HG03342 (cell line): ENCODE data around the gene GRID2.

ENCODE experiments used
- ATAC-seq: cut with Tn5 transposase; IDR thresholded peaks from one replicate; pipeline ENCODE4 v1.9.1; 2021; ENCODE audit warnings: mild to moderate bottlenecking, moderate library complexity; ENCODE audit not compliant: unreplicated experiment

GRID2 gene

GRCh38 chr4:93373893-93374860 lies 1070.4 kb downstream of the GRID2 start:
- no peak for ATAC-seq

- no peak for ATAC-seq
Measured at GRCh38 chr4:93384241-93384640, 1080.5 kb downstream of the GRID2 start.

GRCh38 chr4:93384887-93385286 lies 1081.1 kb downstream of the GRID2 start:
- ATAC-seq = no peak

- no peak for ATAC-seq
Measured at GRCh38 chr4:93394545-93395081, 1090.8 kb downstream of the GRID2 start.

- no peak for ATAC-seq
Measured at GRCh38 chr4:93396272-93396671, 1092.5 kb downstream of the GRID2 start.

- ATAC-seq = no peak
Measured at GRCh38 chr4:93403571-93403970, 1099.8 kb downstream of the GRID2 start.

GRCh38 chr4:93407493-93408275 lies 1103.9 kb downstream of the GRID2 start:
- ATAC-seq = no peak

- no peak for ATAC-seq
Measured at GRCh38 chr4:93409035-93409434, 1105.3 kb downstream of the GRID2 start.

GRCh38 chr4:93414041-93414550 lies 1110.3 kb downstream of the GRID2 start:
- ATAC-seq = no peak

- no peak for ATAC-seq
Measured at GRCh38 chr4:93416344-93417128, 1112.8 kb downstream of the GRID2 start.

- no peak for ATAC-seq
Measured at GRCh38 chr4:93431371-93431770, 1127.6 kb downstream of the GRID2 start.

- ATAC-seq = no peak
Measured at GRCh38 chr4:93433840-93434239, 1130.1 kb downstream of the GRID2 start.

- ATAC-seq = no peak
Measured at GRCh38 chr4:93436000-93436626, 1132.3 kb downstream of the GRID2 start.

GRCh38 chr4:93437991-93438390 lies 1134.2 kb downstream of the GRID2 start:
- no peak for ATAC-seq

- no peak for ATAC-seq
Measured at GRCh38 chr4:93444860-93445259, 1141.1 kb downstream of the GRID2 start.

- no peak for ATAC-seq
Measured at GRCh38 chr4:93446038-93446437, 1142.3 kb downstream of the GRID2 start.

GRCh38 chr4:93448691-93449293 lies 1145.0 kb downstream of the GRID2 start:
- ATAC-seq = no peak

GRCh38 chr4:93451954-93452353 lies 1148.2 kb downstream of the GRID2 start:
- ATAC-seq = no peak

GRCh38 chr4:93461541-93461940 lies 1157.8 kb downstream of the GRID2 start:
- no peak for ATAC-seq

- no peak for ATAC-seq
Measured at GRCh38 chr4:93466446-93466845, 1162.7 kb downstream of the GRID2 start.
